Transverse colon (tissue), 3 donors: ENCODE data around the gene FAM13A.

Source experiments
- EP300 ChIP-seq: sonication (generic); formaldehyde crosslinking; IDR thresholded peaks from one replicate; pipeline ENCODE4 v1.6.1; 2017; ENCODE audit warnings: antibody characterized with exemption, low read depth
- POLR2A ChIP-seq: fragments of 450-650 bp; IDR thresholded peaks from one replicate; pipeline ENCODE4 v1.6.1; 2016; ENCODE audit warnings: antibody characterized with exemption, mild to moderate bottlenecking, moderate library complexity
- TF ChIP-seq, protein P1 (sequence below), 5 experiments: fragments of 200-600 bp in 3 of 5; fragments of 450-650 bp in 2 of 5; sonication (generic) in 3 of 5; IDR thresholded peaks; 1 replicate in 2 of 5; 2 replicates in 3 of 5; pipeline ENCODE4 v1.5.1; 2016 to 2017; ENCODE audit warnings: antibody characterized with exemption in 5 of 5, inconsistent platforms in 3 of 5, mild to moderate bottlenecking in 2 of 5, moderate library complexity in 1 of 5

DNA sequence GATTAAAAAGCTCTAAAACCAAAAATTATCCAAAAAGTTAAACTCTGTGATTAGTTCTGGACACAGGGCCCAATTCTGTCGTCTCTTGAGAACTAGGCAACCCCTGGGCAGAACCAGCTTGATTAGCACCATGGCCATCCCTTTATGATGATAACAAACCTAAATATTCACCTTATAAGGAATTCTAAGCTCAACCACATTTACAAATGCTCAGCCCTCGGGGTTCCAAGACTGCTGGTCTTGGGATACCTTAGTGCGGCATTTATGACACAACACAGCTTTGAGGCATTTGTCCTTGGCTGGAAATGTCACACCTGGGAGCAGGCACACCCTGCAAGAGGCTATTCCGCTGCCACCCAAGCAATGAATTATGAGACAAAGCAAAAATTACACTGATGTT is 331.8 kb downstream of the FAM13A start:
- TF ChIP-seq POLR2A (no peak), EP300 (no peak)
- TF ChIP-seq, protein P1, sequence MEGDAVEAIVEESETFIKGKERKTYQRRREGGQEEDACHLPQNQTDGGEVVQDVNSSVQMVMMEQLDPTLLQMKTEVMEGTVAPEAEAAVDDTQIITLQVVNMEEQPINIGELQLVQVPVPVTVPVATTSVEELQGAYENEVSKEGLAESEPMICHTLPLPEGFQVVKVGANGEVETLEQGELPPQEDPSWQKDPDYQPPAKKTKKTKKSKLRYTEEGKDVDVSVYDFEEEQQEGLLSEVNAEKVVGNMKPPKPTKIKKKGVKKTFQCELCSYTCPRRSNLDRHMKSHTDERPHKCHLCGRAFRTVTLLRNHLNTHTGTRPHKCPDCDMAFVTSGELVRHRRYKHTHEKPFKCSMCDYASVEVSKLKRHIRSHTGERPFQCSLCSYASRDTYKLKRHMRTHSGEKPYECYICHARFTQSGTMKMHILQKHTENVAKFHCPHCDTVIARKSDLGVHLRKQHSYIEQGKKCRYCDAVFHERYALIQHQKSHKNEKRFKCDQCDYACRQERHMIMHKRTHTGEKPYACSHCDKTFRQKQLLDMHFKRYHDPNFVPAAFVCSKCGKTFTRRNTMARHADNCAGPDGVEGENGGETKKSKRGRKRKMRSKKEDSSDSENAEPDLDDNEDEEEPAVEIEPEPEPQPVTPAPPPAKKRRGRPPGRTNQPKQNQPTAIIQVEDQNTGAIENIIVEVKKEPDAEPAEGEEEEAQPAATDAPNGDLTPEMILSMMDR (IDR thresholded peaks at IDR 0.05) = no peak
